Activated naive CD8-positive, alpha-beta T cell treated with anti-CD3 and anti-CD28 coated beads, Interleukin-2, amount 10 ng/mL, durations not matched to agents 7 days and 5 days (primary cell): ENCODE results near the gene IL1RL2. TPM values are rescaled to one million over a fixed set of nuclear protein-coding genes. Genes with fewer than 3 reads are reported as not detected.

Experiments used
- ATAC-seq: fragments of 150-1000 bp; cut with Tn5 transposase; one replicate; pipeline ENCODE4 v1.10.0; 2021; ENCODE audit warnings: low read depth, moderate library complexity
- POLR2A ChIA-PET: fragments of 350-600 bp; sonication (Branson Sonifier 250); formaldehyde crosslinking; loops from one replicate; lab custom pipeline; 2021; ENCODE audit warnings: antibody characterized with exemption; lab: Charles Lee
- DNase-seq: peaks from one replicate; pipeline ENCODE4 v3.0.0; 2021
- H3K27ac Mint-ChIP-seq: one replicate; pipeline ENCODE4 v1.8.0; 2022; ENCODE audit warnings: mild to moderate bottlenecking, mixed read lengths
- H3K27me3 Mint-ChIP-seq: one replicate; pipeline ENCODE4 v1.8.0; 2022; ENCODE audit warnings: mild to moderate bottlenecking, moderate library complexity, mixed read lengths
- H3K36me3 Mint-ChIP-seq: one replicate; pipeline ENCODE4 v1.8.0; 2021; ENCODE audit warnings: mild to moderate bottlenecking, mixed read lengths
- H3K4me1 Mint-ChIP-seq: one replicate; pipeline ENCODE4 v1.8.0; 2021; ENCODE audit warnings: mixed read lengths
- H3K4me3 Mint-ChIP-seq: one replicate; pipeline ENCODE4 v1.8.0; 2022; ENCODE audit warnings: mild to moderate bottlenecking, moderate library complexity, mixed read lengths
- H3K9me3 Mint-ChIP-seq: one replicate; pipeline ENCODE4 v1.8.0; 2021; ENCODE audit warnings: mixed read lengths
- total RNA-seq, 2 experiments: library from RNA; stranded (reverse); gene quantifications; one replicate each; pipeline ENCODE4 v1.2.3, GENCODE V29; 2021

IL1RL2 gene
- total RNA-seq, 2 experiments from 2014 or later, result not detected

GRCh38 chr2:102193074-102193473, 6.3 kb downstream of the IL1RL2 start:
- Mint-ChIP-seq H3K36me3 (no peaks in the 10 kb centered on the region), H3K4me1 (peaks cover 12% of the 10 kb centered on the region), H3K9me3 (peaks cover 2% of the 10 kb centered on the region), H3K4me3 (no peak overlapping the region), H3K27ac (no peak overlapping the region), H3K27me3 (peaks cover 46% of the 10 kb centered on the region)
- ATAC-seq, result no peak
- POLR2A ChIA-PET, result no interaction called here
- no peak for DNase-seq

DNA sequence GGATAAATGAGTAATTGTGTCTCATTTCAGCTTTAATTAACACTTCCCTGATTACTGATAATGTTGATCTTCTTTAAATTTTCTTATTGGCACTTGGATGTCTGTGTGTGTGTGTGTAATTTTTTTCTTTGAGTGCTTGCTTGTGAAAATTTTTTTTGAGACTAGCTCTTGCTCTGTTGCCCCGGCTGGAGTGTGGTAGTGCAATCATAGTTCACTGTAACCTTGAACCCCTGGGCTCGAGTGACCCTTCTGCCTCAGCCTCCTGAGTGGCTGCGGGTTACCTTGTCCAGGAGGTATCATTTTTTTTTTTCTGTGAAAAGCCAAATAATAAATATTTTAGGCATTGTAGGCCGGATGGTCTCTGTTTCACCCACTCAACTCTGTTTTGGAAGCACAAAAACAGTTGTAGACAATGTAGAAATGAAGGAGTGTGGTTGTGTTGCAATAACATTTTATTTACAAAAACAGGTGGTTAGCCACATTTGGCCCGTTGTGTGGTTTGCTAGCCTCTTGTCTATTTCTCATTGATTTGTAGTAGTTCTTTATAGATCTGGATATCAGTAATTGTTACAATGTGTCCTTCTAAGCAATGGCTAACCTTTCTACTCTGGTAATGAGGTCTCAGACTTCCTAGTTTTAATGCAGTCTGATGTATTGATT, 7.9 kb downstream of the IL1RL2 start:
- H3K36me3 Mint-ChIP-seq, result no peaks in the 10 kb centered on the region
- H3K4me1 Mint-ChIP-seq, result peaks cover 18% of the 10 kb centered on the region
- POLR2A ChIA-PET, result no interaction called here
- H3K27ac Mint-ChIP-seq, result no peak overlapping the region
- peaks cover 2% of the 10 kb centered on the region for H3K9me3 Mint-ChIP-seq
- H3K27me3 Mint-ChIP-seq, result peaks cover 36% of the 10 kb centered on the region
- no peak for DNase-seq
- no peak overlapping the region for H3K4me3 Mint-ChIP-seq
- ATAC-seq, result no peak

GRCh38 chr2:102197389-102198137, 10.7 kb downstream of the IL1RL2 start:
- Mint-ChIP-seq H3K4me3 (peak overlapping the region; percentile 3), H3K27ac (no peak overlapping the region), H3K4me1 (peaks cover 18% of the 10 kb centered on the region), H3K9me3 (no peaks in the 10 kb centered on the region), H3K27me3 (peaks cover 22% of the 10 kb centered on the region), H3K36me3 (no peaks in the 10 kb centered on the region)
- POLR2A ChIA-PET, result interaction anchor here (1.2 kb wide), 1 partner anchor 53 kb away, joined by 3 read pairs; no protein-coding TSS in a partner anchor
- peak; percentile 84 for ATAC-seq
- no peak for DNase-seq

GRCh38 chr2:102200539-102200938, 13.7 kb downstream of the IL1RL2 start:
- H3K4me1 Mint-ChIP-seq, result peaks cover 18% of the 10 kb centered on the region
- POLR2A ChIA-PET, result no interaction called here
- peaks cover 1% of the 10 kb centered on the region for H3K36me3 Mint-ChIP-seq
- no peak overlapping the region for H3K27ac Mint-ChIP-seq
- ATAC-seq (no peak), DNase-seq (no peak)
- no peak overlapping the region for H3K4me3 Mint-ChIP-seq
- H3K9me3 Mint-ChIP-seq, result peaks cover 9% of the 10 kb centered on the region
- peaks cover 16% of the 10 kb centered on the region for H3K27me3 Mint-ChIP-seq

- H3K4me3 Mint-ChIP-seq, result no peak overlapping the region
- no peaks in the 10 kb centered on the region for H3K4me1 Mint-ChIP-seq
- ATAC-seq (no peak), DNase-seq (no peak)
- H3K36me3 Mint-ChIP-seq, result peaks cover 4% of the 10 kb centered on the region
- H3K27ac Mint-ChIP-seq, result no peak overlapping the region
- POLR2A ChIA-PET, result no interaction called here
- H3K27me3 Mint-ChIP-seq, result peaks cover 13% of the 10 kb centered on the region
- peaks cover 11% of the 10 kb centered on the region for H3K9me3 Mint-ChIP-seq
These were observed 17.8 kb downstream of the IL1RL2 start for GRCh38 chr2:102204638-102205037.

DNA sequence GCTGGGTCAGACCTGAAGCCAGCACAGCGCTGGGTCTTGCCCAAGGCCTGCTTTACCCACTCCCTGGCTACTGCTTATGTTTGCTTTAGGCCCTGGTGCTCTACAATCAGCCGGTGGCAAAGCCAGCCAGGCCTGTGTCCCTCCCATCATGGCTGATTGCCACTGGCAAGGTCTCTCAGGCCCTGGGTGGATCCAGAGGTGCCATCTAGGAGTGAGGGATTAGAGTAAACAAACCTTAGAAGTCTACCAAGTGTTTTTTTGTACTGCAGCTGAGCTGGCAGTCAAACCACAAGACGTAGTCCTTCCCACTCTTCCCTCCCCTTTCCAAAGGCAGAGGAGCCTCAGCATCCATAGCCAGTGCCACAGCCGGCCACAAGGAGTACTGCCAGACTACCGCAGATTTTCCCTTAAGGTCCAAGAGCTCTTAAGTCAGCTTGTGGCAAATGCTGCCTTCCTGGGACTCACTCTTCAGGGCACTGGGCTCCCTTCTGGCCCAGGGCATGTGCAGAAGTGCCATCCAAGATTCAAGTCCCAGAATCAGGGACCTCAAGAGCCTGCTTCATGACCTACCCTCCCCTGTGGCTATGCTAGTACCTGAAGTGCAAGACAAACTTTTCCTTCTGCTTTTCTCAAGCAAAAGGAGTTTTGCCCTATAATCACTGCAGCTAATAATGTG, 20.0 kb downstream of the IL1RL2 start:
- no peak for DNase-seq
- no peak for ATAC-seq
- no peak overlapping the region for H3K27ac Mint-ChIP-seq
- H3K4me3 Mint-ChIP-seq, result no peak overlapping the region
- peaks cover 11% of the 10 kb centered on the region for H3K9me3 Mint-ChIP-seq
- peaks cover 4% of the 10 kb centered on the region for H3K36me3 Mint-ChIP-seq
- H3K4me1 Mint-ChIP-seq, result no peaks in the 10 kb centered on the region
- POLR2A ChIA-PET, result no interaction called here
- H3K27me3 Mint-ChIP-seq, result peaks cover 13% of the 10 kb centered on the region

DNA sequence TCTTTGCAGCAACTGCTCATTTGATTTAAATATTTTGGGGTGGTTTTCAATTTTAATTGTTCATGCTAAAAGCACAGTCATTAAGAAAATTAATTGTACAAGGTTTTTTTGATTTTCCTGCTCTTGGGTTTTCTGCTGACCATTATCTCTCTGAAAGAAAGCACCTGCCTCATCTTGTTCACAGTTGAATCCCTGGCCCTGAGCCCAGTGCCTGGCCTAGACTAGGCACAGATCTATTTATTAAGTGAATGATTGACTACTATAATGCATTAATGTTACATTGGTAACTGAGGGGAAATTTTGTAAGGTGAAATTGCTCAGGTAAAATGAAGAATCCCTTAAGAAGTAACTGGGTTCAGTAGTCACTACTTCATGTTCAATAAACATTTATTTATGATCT, 22.0 kb downstream of the IL1RL2 start:
- no peak for ATAC-seq
- Mint-ChIP-seq H3K4me1 (no peaks in the 10 kb centered on the region), H3K36me3 (peaks cover 4% of the 10 kb centered on the region)

DNA sequence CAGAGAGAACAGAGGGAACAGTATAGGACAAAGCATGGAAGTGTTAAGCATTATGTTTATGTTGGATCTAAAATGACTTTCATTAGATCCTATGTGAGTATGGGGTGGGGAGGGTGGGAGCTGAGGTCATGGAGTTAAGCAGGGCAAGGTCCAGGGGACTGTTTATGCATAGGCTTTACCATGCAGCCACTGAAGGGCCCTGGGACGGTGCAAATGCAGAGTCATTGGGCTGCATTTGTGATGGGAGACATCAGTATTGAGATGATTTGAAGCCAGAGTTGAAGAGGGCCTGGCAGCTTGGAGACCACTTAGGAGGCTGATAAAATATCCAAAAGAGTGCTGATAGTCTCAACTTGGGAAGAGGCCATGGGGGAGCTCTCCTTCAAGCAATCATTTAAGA, 22.7 kb downstream of the IL1RL2 start:
- ATAC-seq (no peak), DNase-seq (no peak)
- H3K27me3 Mint-ChIP-seq, result peaks cover 7% of the 10 kb centered on the region
- no peak overlapping the region for H3K4me3 Mint-ChIP-seq
- H3K27ac Mint-ChIP-seq, result no peak overlapping the region
- H3K4me1 Mint-ChIP-seq, result no peaks in the 10 kb centered on the region
- H3K9me3 Mint-ChIP-seq, result peaks cover 5% of the 10 kb centered on the region
- POLR2A ChIA-PET, result no interaction called here
- H3K36me3 Mint-ChIP-seq, result peaks cover 4% of the 10 kb centered on the region

More for the DNA sequence above, 22.0 kb downstream of the IL1RL2 start:
- POLR2A ChIA-PET, result no interaction called here
- no peak for DNase-seq
- Mint-ChIP-seq H3K27ac (no peak overlapping the region), H3K27me3 (peaks cover 10% of the 10 kb centered on the region), H3K4me3 (no peak overlapping the region), H3K9me3 (peaks cover 9% of the 10 kb centered on the region)

GRCh38 chr2:102217032-102217431, 30.2 kb downstream of the IL1RL2 start:
- Mint-ChIP-seq H3K4me1 (peaks cover 8% of the 10 kb centered on the region), H3K9me3 (peaks cover 16% of the 10 kb centered on the region), H3K4me3 (no peak overlapping the region), H3K36me3 (peaks cover 23% of the 10 kb centered on the region), H3K27me3 (no peaks in the 10 kb centered on the region), H3K27ac (no peak overlapping the region)
- DNase-seq (no peak), ATAC-seq (no peak)
- POLR2A ChIA-PET, result no interaction called here

GRCh38 chr2:102224824-102225739, 38.3 kb downstream of the IL1RL2 start:
- POLR2A ChIA-PET, result no interaction called here
- Mint-ChIP-seq H3K27me3 (no peaks in the 10 kb centered on the region), H3K9me3 (peaks cover 4% of the 10 kb centered on the region), H3K27ac (peak overlapping the region; percentile 20), H3K4me1 (peaks cover 42% of the 10 kb centered on the region), H3K4me3 (no peak overlapping the region), H3K36me3 (peaks cover 6% of the 10 kb centered on the region)
- no peak for ATAC-seq
- no peak for DNase-seq

GRCh38 chr2:102226171-102226570, 39.3 kb downstream of the IL1RL2 start:
- POLR2A ChIA-PET, result no interaction called here
- Mint-ChIP-seq H3K36me3 (peaks cover 6% of the 10 kb centered on the region), H3K4me3 (no peak overlapping the region), H3K4me1 (peaks cover 43% of the 10 kb centered on the region), H3K27me3 (no peaks in the 10 kb centered on the region), H3K9me3 (peaks cover 4% of the 10 kb centered on the region), H3K27ac (peak overlapping the region; percentile 77)
- no peak for DNase-seq
- ATAC-seq, result no peak

- Mint-ChIP-seq H3K27me3 (no peaks in the 10 kb centered on the region), H3K27ac (peak overlapping the region; percentile 77), H3K4me3 (no peak overlapping the region), H3K4me1 (peaks cover 43% of the 10 kb centered on the region), H3K9me3 (peaks cover 4% of the 10 kb centered on the region), H3K36me3 (peaks cover 10% of the 10 kb centered on the region)
- ATAC-seq (no peak), DNase-seq (no peak)
- POLR2A ChIA-PET, result no interaction called here
These were observed 40.0 kb downstream of the IL1RL2 start for GRCh38 chr2:102226612-102227391.
